DND-41 (cell line): ENCODE data around the gene PTH2.

Experiments used
- EZH2 ChIP-seq: IDR thresholded peaks from 3 replicates; pipeline ENCODE4 v1.6.1; 2012; ENCODE audit warnings: borderline replicate concordance, low read depth, mild to moderate bottlenecking, moderate library complexity, low read length, inconsistent platforms; ENCODE audit not compliant: severe bottlenecking
- TF ChIP-seq, protein P1 (sequence below): IDR thresholded peaks from 2 replicates; pipeline ENCODE4 v1.5.1; 2012; ENCODE audit warnings: borderline replicate concordance, low read length, moderate library complexity, mild to moderate bottlenecking; ENCODE audit not compliant: poor library complexity, severe bottlenecking; ENCODE audit errors: extremely low read depth

DNA sequence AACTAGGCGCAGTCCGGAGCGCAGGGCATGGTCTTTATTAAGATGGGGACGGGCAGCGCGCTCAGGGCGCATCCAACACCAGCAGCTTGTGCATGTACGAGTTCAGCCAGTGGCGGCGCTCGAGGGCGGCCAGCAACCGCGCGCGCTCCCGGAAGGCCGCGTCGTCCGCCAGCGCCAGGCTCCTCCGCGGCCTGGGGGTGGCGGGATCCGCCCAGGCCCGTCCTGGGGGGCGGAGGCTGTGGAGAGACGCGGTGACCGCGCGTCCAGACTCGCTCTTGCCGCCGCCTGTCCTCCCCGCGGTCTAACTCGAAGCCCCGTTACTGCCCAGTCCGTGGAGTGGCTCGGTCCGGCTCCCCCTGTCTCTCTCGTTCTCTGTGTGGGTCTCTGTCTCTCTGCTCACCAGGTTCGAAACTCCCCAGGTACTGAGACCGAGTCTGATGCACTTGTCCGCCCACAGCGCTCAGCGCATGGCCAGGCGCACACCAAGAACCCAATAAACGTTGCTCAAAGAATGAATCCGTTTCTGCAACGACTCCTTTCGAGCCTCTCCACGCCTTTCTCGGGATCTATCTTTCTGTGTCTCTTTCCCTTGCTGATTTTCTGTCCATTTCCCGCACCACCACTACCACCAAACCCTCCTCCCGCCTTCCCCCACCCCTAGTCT, 702 bp downstream of the PTH2 start:
- TF ChIP-seq EZH2 = no peak
- TF ChIP-seq, protein P1, sequence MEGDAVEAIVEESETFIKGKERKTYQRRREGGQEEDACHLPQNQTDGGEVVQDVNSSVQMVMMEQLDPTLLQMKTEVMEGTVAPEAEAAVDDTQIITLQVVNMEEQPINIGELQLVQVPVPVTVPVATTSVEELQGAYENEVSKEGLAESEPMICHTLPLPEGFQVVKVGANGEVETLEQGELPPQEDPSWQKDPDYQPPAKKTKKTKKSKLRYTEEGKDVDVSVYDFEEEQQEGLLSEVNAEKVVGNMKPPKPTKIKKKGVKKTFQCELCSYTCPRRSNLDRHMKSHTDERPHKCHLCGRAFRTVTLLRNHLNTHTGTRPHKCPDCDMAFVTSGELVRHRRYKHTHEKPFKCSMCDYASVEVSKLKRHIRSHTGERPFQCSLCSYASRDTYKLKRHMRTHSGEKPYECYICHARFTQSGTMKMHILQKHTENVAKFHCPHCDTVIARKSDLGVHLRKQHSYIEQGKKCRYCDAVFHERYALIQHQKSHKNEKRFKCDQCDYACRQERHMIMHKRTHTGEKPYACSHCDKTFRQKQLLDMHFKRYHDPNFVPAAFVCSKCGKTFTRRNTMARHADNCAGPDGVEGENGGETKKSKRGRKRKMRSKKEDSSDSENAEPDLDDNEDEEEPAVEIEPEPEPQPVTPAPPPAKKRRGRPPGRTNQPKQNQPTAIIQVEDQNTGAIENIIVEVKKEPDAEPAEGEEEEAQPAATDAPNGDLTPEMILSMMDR = no peak
